SU-DHL-6 (cell line): ENCODE results near the gene BTBD16.

Experiments
- H2AFZ ChIP-seq: fragments of 200-600 bp; sonication (generic); 2 replicates; pipeline ENCODE4 v1.6.1; 2014; ENCODE audit warnings: low read depth, mild to moderate bottlenecking, moderate library complexity, mixed read lengths, antibody characterized with exemption, low read length; ENCODE audit not compliant: severe bottlenecking
- H3F3A ChIP-seq: fragments of 200-600 bp; shearing (Covaris generic); 2 replicates; pipeline ENCODE4 v1.6.0; 2016; ENCODE audit warnings: antibody characterized with exemption, mild to moderate bottlenecking; ENCODE audit not compliant: insufficient read depth
- H3K27ac ChIP-seq: fragments of 200-600 bp; sonication (generic); 2 replicates; pipeline ENCODE4 v1.5.1; 2016; ENCODE audit warnings: low read depth, mild to moderate bottlenecking, low read length, moderate library complexity, mixed read lengths
- H3K27me3 ChIP-seq: fragments of 200-600 bp; sonication (generic), shearing (Covaris generic); 2 replicates; pipeline ENCODE4 v1.6.0; 2014; ENCODE audit warnings: mild to moderate bottlenecking, low read length
- H3K36me3 ChIP-seq: fragments of 200-600 bp; sonication (generic); 2 replicates; pipeline ENCODE4 v1.6.1; 2014; ENCODE audit warnings: mild to moderate bottlenecking, low read length, mixed read lengths
- H3K4me2 ChIP-seq: fragments of 300-600, 200-600 bp; shearing (Covaris generic), sonication (generic); 2 replicates; pipeline ENCODE4 v1.6.0; 2014; ENCODE audit warnings: low read length, low read depth, mild to moderate bottlenecking; ENCODE audit not compliant: poor library complexity, severe bottlenecking
- H3K4me3 ChIP-seq: fragments of 200-600 bp; sonication (generic); 2 replicates; pipeline ENCODE4 v1.5.1; 2014; ENCODE audit warnings: antibody characterized with exemption, low read length, mild to moderate bottlenecking, mixed read lengths; ENCODE audit not compliant: insufficient read depth, poor library complexity, severe bottlenecking
- H3K79me2 ChIP-seq: fragments of 200-600 bp; sonication (generic); 2 replicates; pipeline ENCODE4 v1.6.1; 2014; ENCODE audit warnings: mild to moderate bottlenecking, low read length, moderate library complexity; ENCODE audit not compliant: insufficient read depth
- H3K9ac ChIP-seq: fragments of 200-600 bp; sonication (generic); 2 replicates; pipeline ENCODE4 v1.7.0; 2014; ENCODE audit warnings: mild to moderate bottlenecking, low read length
- H3K9me2 ChIP-seq: fragments of 200-600 bp; sonication (generic); replicated peaks from 2 replicates; pipeline ENCODE4 v1.6.1; 2014; ENCODE audit warnings: low read length; ENCODE audit not compliant: insufficient read depth
- H3K9me3 ChIP-seq: fragments of 200-600 bp; sonication (generic); 2 replicates; pipeline ENCODE4 v1.6.1; 2014; ENCODE audit warnings: low read length, mixed read lengths; ENCODE audit not compliant: insufficient read depth
- H4K20me1 ChIP-seq: fragments of 200-600 bp; sonication (generic); 2 replicates; pipeline ENCODE4 v1.6.1; 2014; ENCODE audit warnings: low read depth, mild to moderate bottlenecking, antibody characterized with exemption, low read length, moderate library complexity, mixed read lengths
- EZH2phosphoT487 ChIP-seq: fragments of 200-600 bp; sonication (generic), shearing (Covaris generic); conservative IDR thresholded peaks from 2 replicates; pipeline ENCODE4 v1.6.1; 2018; ENCODE audit warnings: mild to moderate bottlenecking, antibody characterized with exemption, low read length, moderate library complexity, mixed read lengths
- TF ChIP-seq, protein P1 (sequence below): fragments of 200-600 bp; sonication (generic); IDR thresholded peaks from one replicate; pipeline ENCODE4 v1.5.1; 2017; ENCODE audit warnings: antibody characterized with exemption, mild to moderate bottlenecking, low read length, moderate library complexity; ENCODE audit not compliant: insufficient read depth, poor library complexity, severe bottlenecking

The BTBD16 gene

DNA sequence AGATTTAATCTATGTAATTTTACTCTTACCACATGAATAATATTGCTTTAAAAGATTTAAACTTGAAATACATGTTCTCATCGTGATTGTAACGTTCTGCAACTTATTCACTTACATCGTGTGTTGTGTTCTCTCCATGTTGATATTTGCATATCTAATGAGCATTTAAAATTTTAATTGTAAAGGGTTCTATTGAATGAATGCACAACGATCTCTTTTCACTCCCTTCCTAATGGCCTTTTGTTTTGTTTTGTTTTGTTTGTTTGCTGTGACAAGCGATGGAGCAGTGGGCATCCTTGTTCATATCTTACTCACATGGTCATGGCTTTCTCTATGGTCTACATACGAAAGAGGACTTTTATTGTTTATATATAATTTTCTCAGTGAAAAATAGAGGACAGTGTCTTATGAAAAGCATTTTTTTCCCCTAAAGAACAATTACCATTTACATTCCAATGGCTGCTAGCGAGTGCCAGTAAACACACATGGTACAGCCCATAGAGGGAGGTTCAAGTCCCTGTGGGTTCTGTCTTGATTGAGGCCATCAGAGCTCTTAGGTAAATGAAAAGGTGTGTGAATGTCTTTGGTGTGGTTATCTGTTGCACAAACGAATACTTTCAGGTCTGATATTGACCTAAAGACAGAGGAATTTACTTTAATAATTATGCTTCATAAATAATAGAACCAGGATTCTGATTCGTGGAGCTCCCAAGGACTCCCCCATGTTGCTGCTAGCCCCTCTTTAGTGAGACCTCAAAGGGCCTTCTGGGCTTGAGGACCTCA, 32.4 kb downstream of the BTBD16 start:
- no peaks in the 10 kb centered on the region for H3K36me3 ChIP-seq
- no peak for TF ChIP-seq EZH2phosphoT487
- TF ChIP-seq, protein P1, sequence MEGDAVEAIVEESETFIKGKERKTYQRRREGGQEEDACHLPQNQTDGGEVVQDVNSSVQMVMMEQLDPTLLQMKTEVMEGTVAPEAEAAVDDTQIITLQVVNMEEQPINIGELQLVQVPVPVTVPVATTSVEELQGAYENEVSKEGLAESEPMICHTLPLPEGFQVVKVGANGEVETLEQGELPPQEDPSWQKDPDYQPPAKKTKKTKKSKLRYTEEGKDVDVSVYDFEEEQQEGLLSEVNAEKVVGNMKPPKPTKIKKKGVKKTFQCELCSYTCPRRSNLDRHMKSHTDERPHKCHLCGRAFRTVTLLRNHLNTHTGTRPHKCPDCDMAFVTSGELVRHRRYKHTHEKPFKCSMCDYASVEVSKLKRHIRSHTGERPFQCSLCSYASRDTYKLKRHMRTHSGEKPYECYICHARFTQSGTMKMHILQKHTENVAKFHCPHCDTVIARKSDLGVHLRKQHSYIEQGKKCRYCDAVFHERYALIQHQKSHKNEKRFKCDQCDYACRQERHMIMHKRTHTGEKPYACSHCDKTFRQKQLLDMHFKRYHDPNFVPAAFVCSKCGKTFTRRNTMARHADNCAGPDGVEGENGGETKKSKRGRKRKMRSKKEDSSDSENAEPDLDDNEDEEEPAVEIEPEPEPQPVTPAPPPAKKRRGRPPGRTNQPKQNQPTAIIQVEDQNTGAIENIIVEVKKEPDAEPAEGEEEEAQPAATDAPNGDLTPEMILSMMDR = no peak
- no peaks in the 10 kb centered on the region for H4K20me1 ChIP-seq
- no peaks in the 10 kb centered on the region for H3K9me2 ChIP-seq
- H3K27me3 ChIP-seq = no peaks in the 10 kb centered on the region
- H3K79me2 ChIP-seq = no peaks in the 10 kb centered on the region
- H3F3A ChIP-seq = no peaks in the 10 kb centered on the region
- no peak overlapping the region for H3K4me2 ChIP-seq
- no peak overlapping the region for H2AFZ ChIP-seq
- no peak overlapping the region for H3K4me3 ChIP-seq
- no peak overlapping the region for H3K27ac ChIP-seq
- H3K9ac ChIP-seq = no peak overlapping the region
- no peaks in the 10 kb centered on the region for H3K9me3 ChIP-seq

DNA sequence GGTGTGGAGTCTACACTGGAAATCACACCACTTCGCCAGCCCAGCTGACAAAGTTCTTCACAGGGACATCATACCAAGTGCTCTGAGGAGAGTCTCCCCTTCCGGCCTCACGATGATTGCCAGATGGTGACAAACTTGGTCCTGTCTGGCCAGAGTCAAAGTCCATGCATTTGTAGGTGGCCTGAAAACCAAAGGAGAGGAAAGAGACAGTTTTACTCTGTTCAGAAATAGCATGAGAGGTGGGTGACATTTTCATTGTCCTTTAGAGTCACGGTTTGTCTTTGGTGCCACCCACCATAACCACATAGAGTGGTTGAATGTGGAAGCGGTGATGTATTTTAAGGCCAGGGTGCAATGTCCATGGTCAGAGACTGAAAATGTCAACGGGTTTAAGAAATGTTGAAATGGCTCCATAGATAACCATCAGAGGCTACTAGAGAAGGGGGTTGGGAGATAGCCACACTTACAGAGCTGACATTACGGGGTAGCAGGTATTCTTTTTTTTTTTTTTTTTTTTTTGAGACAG, 33.0 kb downstream of the BTBD16 start:
- H3K4me2 ChIP-seq = no peak overlapping the region
- TF ChIP-seq, protein P1 = no peak
- TF ChIP-seq EZH2phosphoT487 = no peak
- no peaks in the 10 kb centered on the region for H4K20me1 ChIP-seq
- H3K9me2 ChIP-seq = no peaks in the 10 kb centered on the region
- H3K79me2 ChIP-seq = no peaks in the 10 kb centered on the region
- H3K27me3 ChIP-seq = no peaks in the 10 kb centered on the region
- H3K4me3 ChIP-seq = no peak overlapping the region
- no peaks in the 10 kb centered on the region for H3F3A ChIP-seq
- no peaks in the 10 kb centered on the region for H3K36me3 ChIP-seq
- no peak overlapping the region for H3K9ac ChIP-seq
- H3K27ac ChIP-seq = no peak overlapping the region
- H2AFZ ChIP-seq = no peak overlapping the region
- H3K9me3 ChIP-seq = no peaks in the 10 kb centered on the region

DNA sequence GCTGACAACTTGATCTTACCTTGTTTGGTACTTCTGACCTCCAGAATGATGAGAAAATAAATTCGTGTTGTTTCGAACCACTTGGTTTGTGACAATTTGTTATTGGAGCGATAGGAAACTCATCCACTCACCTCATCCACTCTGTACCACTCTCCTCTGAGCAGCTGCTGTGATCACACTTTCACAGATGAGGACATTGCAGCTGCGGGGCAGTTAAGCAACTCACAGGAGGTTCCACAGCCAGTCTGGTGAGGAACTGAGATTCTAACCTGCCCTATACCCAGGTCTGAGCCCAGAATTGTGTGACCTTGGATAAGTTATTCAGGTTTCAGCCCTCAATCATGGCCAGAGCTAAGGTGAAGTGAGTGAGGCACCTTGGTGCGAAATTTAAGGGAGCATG, 35.2 kb downstream of the BTBD16 start:
- Histone ChIP-seq H2AFZ (no peak overlapping the region), H3K27ac (no peak overlapping the region), H3K9ac (no peak overlapping the region), H3K27me3 (no peaks in the 10 kb centered on the region), H3K9me3 (no peaks in the 10 kb centered on the region), H4K20me1 (no peaks in the 10 kb centered on the region), H3K4me2 (no peak overlapping the region), H3K36me3 (no peaks in the 10 kb centered on the region), H3F3A (no peaks in the 10 kb centered on the region), H3K9me2 (no peaks in the 10 kb centered on the region), H3K4me3 (no peak overlapping the region), H3K79me2 (no peaks in the 10 kb centered on the region)
- TF ChIP-seq EZH2phosphoT487 = no peak
- TF ChIP-seq, protein P1 = no peak
